Hepatocyte (in vitro differentiated cells): Measurements from ENCODE around the gene MRTFA. TPM values are rescaled to one million over a fixed set of nuclear protein-coding genes. Genes with fewer than 3 reads are reported as not detected.

Experiments
- DNase-seq: peaks from one replicate; pipeline ENCODE4 v3.0.0-alpha.2; 2016; ENCODE audit warnings: low spot score
- H2AFZ ChIP-seq: fragments of 200-600 bp; sonication (generic); 2 replicates; pipeline ENCODE4 v1.6.0; 2016; ENCODE audit warnings: antibody characterized with exemption, mild to moderate bottlenecking
- H3K27ac ChIP-seq: fragments of 200-600 bp; sonication (generic); 2 replicates; pipeline ENCODE4 v1.5.1; 2016; ENCODE audit warnings: mild to moderate bottlenecking
- H3K27me3 ChIP-seq: fragments of 200-600 bp; sonication (generic); 2 replicates; pipeline ENCODE4 v1.6.1; 2016
- H3K36me3 ChIP-seq: fragments of 200-600 bp; sonication (generic); replicated peaks from 2 replicates; pipeline ENCODE4 v1.5.1; 2016; ENCODE audit warnings: low read depth; ENCODE audit not compliant: insufficient read depth
- H3K4me1 ChIP-seq: fragments of 200-600 bp; sonication (generic); 2 replicates; pipeline ENCODE4 v1.5.1; 2016; ENCODE audit warnings: mild to moderate bottlenecking, moderate library complexity; ENCODE audit not compliant: insufficient read depth
- H3K4me2 ChIP-seq: fragments of 200-600 bp; sonication (generic); 2 replicates; pipeline ENCODE4 v1.6.0; 2016
- H3K4me3 ChIP-seq: fragments of 200-600 bp; sonication (generic); 2 replicates; pipeline ENCODE4 v1.5.1; 2016; ENCODE audit warnings: mild to moderate bottlenecking
- H3K79me2 ChIP-seq: fragments of 200-600 bp; sonication (generic); 2 replicates; pipeline ENCODE4 v1.6.0; 2017; ENCODE audit warnings: mild to moderate bottlenecking
- H3K9me2 ChIP-seq: fragments of 200-600 bp; sonication (generic); replicated peaks from 2 replicates; pipeline ENCODE4 v1.6.0; 2017; ENCODE audit warnings: mild to moderate bottlenecking; ENCODE audit not compliant: insufficient read depth
- H3K9me3 ChIP-seq: fragments of 200-600 bp; sonication (generic); 2 replicates; pipeline ENCODE4 v1.5.1; 2016; ENCODE audit warnings: low read depth, mild to moderate bottlenecking
- H4K20me1 ChIP-seq: fragments of 200-600 bp; sonication (generic); 2 replicates; pipeline ENCODE4 v1.6.0; 2016; ENCODE audit warnings: mild to moderate bottlenecking; ENCODE audit not compliant: insufficient read depth, poor library complexity, severe bottlenecking
- CTCF ChIP-seq: fragments of 200-600 bp; sonication (generic); IDR thresholded peaks from 2 replicates; pipeline ENCODE4 v1.5.1; 2016; ENCODE audit warnings: antibody characterized with exemption, mild to moderate bottlenecking; ENCODE audit not compliant: poor library complexity
- EZH2 ChIP-seq: fragments of 200-600 bp; sonication (generic); IDR thresholded peaks from 2 replicates; pipeline ENCODE4 v1.6.1; 2016; ENCODE audit warnings: antibody characterized with exemption, mild to moderate bottlenecking, borderline replicate concordance
- EZH2phosphoT487 ChIP-seq: fragments of 200-600 bp; sonication (generic); IDR thresholded peaks from one replicate; pipeline ENCODE4 v1.6.1; 2018; ENCODE audit warnings: antibody characterized with exemption, mild to moderate bottlenecking, low read depth, moderate library complexity; ENCODE audit not compliant: unreplicated experiment, severe bottlenecking
- WGBS: methylation state at CpG from one replicate; pipeline ENCODE4 v1.1.6; 2016; ENCODE audit warnings: low lambda C conversion rate; ENCODE audit errors: missing lambda C conversion rate; 5-methylcytosine and 5-hydroxymethylcytosine counted together
- polyA plus RNA-seq: library from polyadenylated mRNA; unstranded; fragments of >200 nt; fragmentation: Nextera tagmentation; extraction: Ambion mirVana; gene quantifications from 2 replicates; pipeline ENCODE4 v1.2.1, GENCODE V29; 2016
- total RNA-seq: library from RNA; depleted of rRNA; stranded (reverse); fragments of >200 nt; gene quantifications from 2 replicates; pipeline ENCODE4 v1.2.3, GENCODE V29; 2014

The MRTFA gene
- total and polyA plus RNA-seq, 2 experiments from 2014 or later = 19.0 to 29.7 TPM

DNA sequence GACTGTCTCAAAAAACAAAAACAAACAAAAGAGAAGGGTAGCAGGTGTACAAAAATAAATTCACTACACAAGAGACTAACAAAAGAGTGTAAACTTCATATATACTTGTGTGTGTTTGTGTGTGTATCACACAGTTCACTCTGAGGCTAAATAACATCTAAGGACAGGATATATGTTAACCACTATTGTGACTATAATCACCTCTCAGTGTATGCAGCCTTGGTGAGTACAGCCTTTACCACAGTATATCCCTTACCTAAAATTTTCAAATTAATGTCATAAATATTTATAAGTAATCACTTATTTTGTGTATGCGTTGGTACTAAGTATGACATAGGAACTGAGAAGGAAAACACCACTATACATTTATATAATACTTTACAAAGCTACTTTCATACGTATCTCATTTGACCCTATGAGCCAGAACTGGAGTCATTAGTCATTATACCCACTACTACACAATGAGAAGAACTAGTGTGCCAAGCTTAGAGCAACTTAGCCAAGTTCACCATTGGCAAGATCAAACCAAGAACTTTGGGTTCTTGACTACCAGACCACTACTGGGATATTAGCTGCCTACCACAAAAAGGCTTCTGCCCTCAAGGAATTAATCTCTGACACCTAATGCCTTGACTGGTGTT, 149.4 kb downstream of the MRTFA start:
- H3K36me3 ChIP-seq = no peaks in the 10 kb centered on the region
- H3K79me2 ChIP-seq = peaks cover 34% of the 10 kb centered on the region
- H4K20me1 ChIP-seq = no peaks in the 10 kb centered on the region
- no peak overlapping the region for H2AFZ ChIP-seq
- no peaks in the 10 kb centered on the region for H3K9me2 ChIP-seq
- TF ChIP-seq CTCF (no peak), EZH2 (no peak), EZH2phosphoT487 (no peak)
- no peak overlapping the region for H3K4me2 ChIP-seq
- no peaks in the 10 kb centered on the region for H3K9me3 ChIP-seq
- no peak overlapping the region for H3K4me3 ChIP-seq
- 100% methylated on average over 2 of the region's 2 CpGs for WGBS
- H3K4me1 ChIP-seq = peaks cover 9% of the 10 kb centered on the region
- no peak overlapping the region for H3K27ac ChIP-seq
- no peaks in the 10 kb centered on the region for H3K27me3 ChIP-seq
- DNase-seq = no peak

DNA sequence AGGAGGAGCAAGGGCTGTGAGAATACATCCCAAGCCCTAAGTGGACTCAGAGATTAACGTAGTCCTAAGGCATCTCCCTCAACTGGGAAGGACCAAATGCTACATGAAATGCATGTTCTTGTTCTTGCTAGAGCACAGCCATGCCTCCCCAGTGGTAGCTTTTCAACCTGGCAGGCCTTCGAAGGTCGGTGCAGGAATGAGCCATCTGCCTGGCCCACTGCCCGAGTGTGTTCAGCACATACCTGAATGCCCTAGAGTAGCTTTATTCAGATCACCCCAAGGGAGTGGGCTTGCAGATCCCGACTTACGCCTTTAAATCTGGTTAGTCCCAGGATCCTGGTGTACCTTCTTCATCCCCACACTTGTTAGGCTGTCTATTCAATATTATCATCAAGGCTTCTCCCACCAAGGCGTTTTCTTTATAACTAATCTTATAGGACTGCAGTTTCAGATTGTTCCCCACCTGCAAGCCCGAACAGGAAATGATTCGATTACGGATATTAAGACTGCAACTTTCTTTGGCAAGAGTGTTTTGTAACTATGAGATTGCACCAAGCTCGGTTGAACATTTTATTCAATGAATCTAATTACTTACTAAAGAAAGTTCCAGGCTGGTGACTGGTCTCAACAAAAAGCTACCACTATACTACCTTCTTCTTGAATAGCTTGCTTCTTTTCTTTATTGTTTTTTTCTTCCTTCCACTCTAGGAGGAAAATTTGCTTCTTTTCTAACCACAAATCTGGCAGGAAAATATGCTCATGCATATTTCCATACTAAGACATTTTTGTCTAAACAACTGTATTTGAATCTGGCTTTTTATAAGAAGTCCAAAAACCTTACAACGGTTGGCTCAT, 150.5 kb downstream of the MRTFA start:
- no peak for TF ChIP-seq EZH2
- no peak for TF ChIP-seq EZH2phosphoT487
- TF ChIP-seq CTCF = no peak
- Histone ChIP-seq H3K36me3 (no peaks in the 10 kb centered on the region), H3K27me3 (no peaks in the 10 kb centered on the region), H2AFZ (no peak overlapping the region), H3K4me2 (no peak overlapping the region), H3K27ac (no peak overlapping the region), H3K4me1 (no peaks in the 10 kb centered on the region), H3K4me3 (no peak overlapping the region), H3K9me2 (no peaks in the 10 kb centered on the region), H3K9me3 (no peaks in the 10 kb centered on the region), H4K20me1 (no peaks in the 10 kb centered on the region), H3K79me2 (peaks cover 40% of the 10 kb centered on the region)
- 95% methylated on average over 12 of the region's 12 CpGs for WGBS
- DNase-seq = no peak

- Histone ChIP-seq H3K9me3 (no peaks in the 10 kb centered on the region), H3K27ac (no peak overlapping the region), H3K9me2 (no peaks in the 10 kb centered on the region), H3K4me3 (no peak overlapping the region), H3K79me2 (peaks cover 46% of the 10 kb centered on the region), H3K4me1 (no peaks in the 10 kb centered on the region), H3K36me3 (no peaks in the 10 kb centered on the region), H3K4me2 (no peak overlapping the region), H4K20me1 (no peaks in the 10 kb centered on the region), H3K27me3 (no peaks in the 10 kb centered on the region), H2AFZ (no peak overlapping the region)
- no peak for TF ChIP-seq EZH2
- no peak for TF ChIP-seq CTCF
- no peak for TF ChIP-seq EZH2phosphoT487
- 85% methylated on average over 7 of the region's 7 CpGs for WGBS
- DNase-seq = no peak
Measured at GRCh38 chr22:40484906-40485669, 151.4 kb downstream of the MRTFA start.
